Upper lobe of right lung (tissue), 1 donor: ENCODE measurements around the gene SLC25A20. TPM values are rescaled to one million over a fixed set of nuclear protein-coding genes. Genes with fewer than 3 reads are reported as not detected.

Experiments
- ATAC-seq: fragments of 200-7000 bp; cut with Tn5 transposase; one replicate; pipeline ENCODE4 v1.9.1; 2020; ENCODE audit warnings: mild to moderate bottlenecking, moderate library complexity
- DNase-seq: peaks from one replicate; pipeline ENCODE4 v3.0.0-alpha.2; 2020
- H3K27ac ChIP-seq: fragments of 200-600 bp; one replicate; pipeline ENCODE4 v1.8.0; 2022
- H3K27me3 ChIP-seq: fragments of 200-600 bp; one replicate; pipeline ENCODE4 v1.8.0; 2022; ENCODE audit warnings: mild to moderate bottlenecking
- H3K36me3 ChIP-seq: fragments of 200-600 bp; one replicate; pipeline ENCODE4 v1.8.0; 2022
- H3K4me1 ChIP-seq: fragments of 200-600 bp; one replicate; pipeline ENCODE4 v1.8.0; 2022
- H3K4me3 ChIP-seq: fragments of 200-600 bp; one replicate; pipeline ENCODE4 v1.8.0; 2022; ENCODE audit warnings: mild to moderate bottlenecking
- H3K9me3 ChIP-seq: fragments of 200-600 bp; one replicate; pipeline ENCODE4 v1.8.0; 2022
- CTCF ChIP-seq: fragments of 200-600 bp; IDR thresholded peaks from one replicate; pipeline ENCODE4 v1.8.0; 2022; ENCODE audit warnings: antibody characterized with exemption
- intact Hi-C: fragments of 100-400 bp; cut with DNase I; formaldehyde crosslinking; loops from one replicate; pipeline ENCODE4 v1.11.0; 2022
- total RNA-seq: library from RNA; stranded (reverse); fragmentation: NEBNext Ultra II Directional; extraction: Animal tissue kit (Norgen Biotek cat#: 25700); gene quantifications from one replicate; pipeline ENCODE4 v1.2.1, GENCODE V29; 2021
- donor health status: DM: no; HTN: yes; CAD: no; lungs with severe emphysema.

SLC25A20 gene
- total RNA-seq, 1 donor from 2014 or later, result 26.0 TPM

GRCh38 chr3:48935530-48935929 lies 36.8 kb upstream of the SLC25A20 start:
- no peaks in the 10 kb centered on the region for H3K9me3 ChIP-seq
- H3K36me3 ChIP-seq, result peaks cover 43% of the 10 kb centered on the region
- no peak overlapping the region for H3K4me3 ChIP-seq
- intact Hi-C loops, result no loop called here
- no peak overlapping the region for H3K27ac ChIP-seq
- no peaks in the 10 kb centered on the region for H3K27me3 ChIP-seq
- peak; percentile 53 for ATAC-seq
- no peak for TF ChIP-seq CTCF
- no peak for DNase-seq
- peaks cover 12% of the 10 kb centered on the region for H3K4me1 ChIP-seq

GRCh38 chr3:48934333-48934991 lies 35.8 kb upstream of the SLC25A20 start:
- Histone ChIP-seq H3K27me3 (no peaks in the 10 kb centered on the region), H3K9me3 (no peaks in the 10 kb centered on the region), H3K4me3 (no peak overlapping the region), H3K4me1 (peaks cover 17% of the 10 kb centered on the region), H3K27ac (no peak overlapping the region), H3K36me3 (peaks cover 48% of the 10 kb centered on the region)
- no peak for TF ChIP-seq CTCF
- ATAC-seq (no peak), DNase-seq (no peak)
- intact Hi-C loops, result no loop called here

- no peaks in the 10 kb centered on the region for H3K9me3 ChIP-seq
- peaks cover 37% of the 10 kb centered on the region for H3K4me1 ChIP-seq
- intact Hi-C loops, result no loop called here
- no peak for ATAC-seq
- TF ChIP-seq CTCF, result no peak
- peaks cover 68% of the 10 kb centered on the region for H3K36me3 ChIP-seq
- DNase-seq, result no peak
- H3K4me3 ChIP-seq, result no peak overlapping the region
- no peak overlapping the region for H3K27ac ChIP-seq
- no peaks in the 10 kb centered on the region for H3K27me3 ChIP-seq
Measured at GRCh38 chr3:48931944-48932580, 33.4 kb upstream of the SLC25A20 start.

- TF ChIP-seq CTCF, result no peak
- Histone ChIP-seq H3K27ac (no peak overlapping the region), H3K4me1 (peaks cover 45% of the 10 kb centered on the region)
Measured at GRCh38 chr3:48930590-48930989, 31.9 kb upstream of the SLC25A20 start.

GRCh38 chr3:48929358-48930035 lies 30.8 kb upstream of the SLC25A20 start:
- peak overlapping the region; percentile 12 for H3K27ac ChIP-seq
- TF ChIP-seq CTCF, result no peak
- no peak overlapping the region for H3K4me3 ChIP-seq
- ATAC-seq (no peak), DNase-seq (no peak)
- intact Hi-C loops, result no loop called here
- H3K9me3 ChIP-seq, result no peaks in the 10 kb centered on the region
- peaks cover 71% of the 10 kb centered on the region for H3K36me3 ChIP-seq
- peaks cover 41% of the 10 kb centered on the region for H3K4me1 ChIP-seq
- H3K27me3 ChIP-seq, result no peaks in the 10 kb centered on the region

More at GRCh38 chr3:48930590-48930989, 31.9 kb upstream of the SLC25A20 start:
- peaks cover 70% of the 10 kb centered on the region for H3K36me3 ChIP-seq
- H3K4me3 ChIP-seq, result no peak overlapping the region
- H3K27me3 ChIP-seq, result no peaks in the 10 kb centered on the region
- intact Hi-C loops, result no loop called here
- no peaks in the 10 kb centered on the region for H3K9me3 ChIP-seq
- no peak for ATAC-seq
- no peak for DNase-seq
